Gastroesophageal sphincter (tissue), 3 donors: Measurements from ENCODE around the gene COQ10A.

ENCODE experiments used
- POLR2A ChIP-seq, 2 donors: fragments of 450-650 bp; IDR thresholded peaks; one replicate each; pipeline ENCODE4 v1.6.1; 2017; ENCODE audit warnings: antibody characterized with exemption in 2 of 2, mild to moderate bottlenecking in 2 of 2, moderate library complexity in 1 of 2
- POLR2AphosphoS5 ChIP-seq: sonication (generic); formaldehyde crosslinking; IDR thresholded peaks from one replicate; pipeline ENCODE4 v1.6.1; 2017; ENCODE audit warnings: antibody characterized with exemption
- TF ChIP-seq, protein P1 (sequence below), 4 experiments: fragments of 200-600 bp in 2 of 4; fragments of 450-650 bp in 2 of 4; sonication (generic) in 1 of 4; IDR thresholded peaks; one replicate each; pipeline ENCODE4 v1.5.1; 2017 to 2019; ENCODE audit warnings: antibody characterized with exemption in 4 of 4, mild to moderate bottlenecking in 2 of 4, moderate library complexity in 2 of 4

DNA sequence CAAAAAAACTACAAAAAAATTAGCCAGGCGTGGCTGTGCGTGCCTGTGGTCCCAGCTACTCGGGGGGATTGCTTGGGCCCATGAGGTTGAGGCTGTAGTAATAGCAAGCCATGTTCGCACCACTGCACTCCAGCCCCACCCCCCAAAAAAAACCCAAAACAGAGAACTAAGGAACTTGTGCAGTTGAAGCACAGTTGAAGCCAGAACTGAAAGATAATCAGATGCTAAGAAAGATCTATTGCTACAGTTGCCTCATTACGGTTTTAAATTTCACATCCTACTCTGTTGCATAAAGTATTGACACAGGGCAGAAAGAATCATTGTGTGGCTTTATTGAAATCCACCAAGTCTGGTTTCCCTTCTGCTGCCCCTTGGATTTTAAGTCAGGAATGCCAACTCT is 29.6 kb downstream of the COQ10A start:
- TF ChIP-seq, protein P1, sequence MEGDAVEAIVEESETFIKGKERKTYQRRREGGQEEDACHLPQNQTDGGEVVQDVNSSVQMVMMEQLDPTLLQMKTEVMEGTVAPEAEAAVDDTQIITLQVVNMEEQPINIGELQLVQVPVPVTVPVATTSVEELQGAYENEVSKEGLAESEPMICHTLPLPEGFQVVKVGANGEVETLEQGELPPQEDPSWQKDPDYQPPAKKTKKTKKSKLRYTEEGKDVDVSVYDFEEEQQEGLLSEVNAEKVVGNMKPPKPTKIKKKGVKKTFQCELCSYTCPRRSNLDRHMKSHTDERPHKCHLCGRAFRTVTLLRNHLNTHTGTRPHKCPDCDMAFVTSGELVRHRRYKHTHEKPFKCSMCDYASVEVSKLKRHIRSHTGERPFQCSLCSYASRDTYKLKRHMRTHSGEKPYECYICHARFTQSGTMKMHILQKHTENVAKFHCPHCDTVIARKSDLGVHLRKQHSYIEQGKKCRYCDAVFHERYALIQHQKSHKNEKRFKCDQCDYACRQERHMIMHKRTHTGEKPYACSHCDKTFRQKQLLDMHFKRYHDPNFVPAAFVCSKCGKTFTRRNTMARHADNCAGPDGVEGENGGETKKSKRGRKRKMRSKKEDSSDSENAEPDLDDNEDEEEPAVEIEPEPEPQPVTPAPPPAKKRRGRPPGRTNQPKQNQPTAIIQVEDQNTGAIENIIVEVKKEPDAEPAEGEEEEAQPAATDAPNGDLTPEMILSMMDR (IDR thresholded peaks at IDR 0.05) = no peak
- TF ChIP-seq POLR2A (IDR thresholded peaks at IDR 0.05) (no peak), POLR2AphosphoS5 (no peak)
